Endothelial cell of umbilical vein (primary cell): Measurements from ENCODE around the gene SLC28A1. TPM values are rescaled to one million over a fixed set of nuclear protein-coding genes. Genes with fewer than 3 reads are reported as not detected.

Experiments used
- BruUV-seq: library from RNA; stranded (reverse); fragments of 400-500 nt; replicated peaks from 2 replicates; lab custom pipeline; 2021; lab: Mats Ljungman, UMichigan
- CTCF ChIA-PET: fragments of 300-600, 350-600 bp; sonication (Branson Sonifier 250); formaldehyde crosslinking; loops from one replicate; lab custom pipeline; 2021; ENCODE audit warnings: antibody characterized with exemption, inconsistent platforms; lab: Charles Lee
- POLR2A ChIA-PET: fragments of 300-600, 350-600 bp; sonication (Branson Sonifier 250); formaldehyde crosslinking; loops from one replicate; lab custom pipeline; 2021; ENCODE audit warnings: antibody characterized with exemption, inconsistent platforms; lab: Charles Lee
- DNase-seq: peaks from one replicate; pipeline ENCODE4 v3.0.0-alpha.2; 2011; ENCODE audit warnings: low read depth, low spot score
- FAIRE-seq: peaks from 2 replicates; lab custom pipeline; 2011; peaks lifted over from hg19 to GRCh38; lab: Jason Lieb, UNC
- H2AFZ ChIP-seq: 2 replicates; pipeline ENCODE4 v1.6.0; 2012; ENCODE audit warnings: low read depth, low read length, control low read depth, inconsistent platforms
- H3K27ac ChIP-seq: 2 replicates; pipeline ENCODE4 v1.5.1; 2011; ENCODE audit warnings: low read depth, mild to moderate bottlenecking, control low read depth, low read length, moderate library complexity; ENCODE audit not compliant: insufficient read depth
- H3K27me3 ChIP-seq, 2 experiments: 2 replicates each; pipeline versions ENCODE4 v1.6.0 to v1.6.1; 2011; ENCODE audit warnings: low read length in 2 of 2, mixed read lengths in 1 of 2; ENCODE audit not compliant: control insufficient read depth in 2 of 2, insufficient read depth in 2 of 2
- H3K36me3 ChIP-seq, 2 experiments: 2 replicates in 1 of 2; 3 replicates in 1 of 2; pipeline ENCODE4 v1.5.1; 2011; ENCODE audit warnings: low read length in 2 of 2, mild to moderate bottlenecking in 1 of 2, moderate library complexity in 1 of 2; ENCODE audit not compliant: control insufficient read depth in 2 of 2, insufficient read depth in 2 of 2; ENCODE audit errors: extremely low read depth in 1 of 2
- H3K4me1 ChIP-seq: 3 replicates; pipeline ENCODE4 v1.5.1; 2011; ENCODE audit warnings: mild to moderate bottlenecking, low read length; ENCODE audit not compliant: control insufficient read depth, insufficient read depth; ENCODE audit errors: extremely low read depth
- H3K4me2 ChIP-seq: 2 replicates; pipeline ENCODE4 v1.6.1; 2011; ENCODE audit warnings: low read length, control low read depth, mixed read lengths; ENCODE audit not compliant: insufficient read depth
- H3K4me3 ChIP-seq, 3 experiments: fragments of 200-600 bp in 1 of 3; sonication (generic), shearing (Covaris generic) in 1 of 3; replicated peaks in 1 of 3; 2 replicates each; pipeline ENCODE4 v1.5.1; 2011 to 2016; ENCODE audit warnings: control low read depth in 3 of 3, low read length in 3 of 3, mild to moderate bottlenecking in 2 of 3, inconsistent platforms in 1 of 3, low read depth in 1 of 3, moderate library complexity in 1 of 3; ENCODE audit not compliant: insufficient read depth in 1 of 3
- H3K79me2 ChIP-seq: 2 replicates; pipeline ENCODE4 v1.6.0; 2012; ENCODE audit warnings: low read length, inconsistent platforms; ENCODE audit not compliant: control insufficient read depth, insufficient read depth
- H3K9ac ChIP-seq: replicated peaks from 2 replicates; pipeline ENCODE3; 2011; ENCODE audit warnings: low read length, control low read depth; ENCODE audit not compliant: insufficient read depth; ENCODE audit errors: extremely low read depth
- H3K9me1 ChIP-seq: replicated peaks from 3 replicates; pipeline ENCODE4 v1.6.0; 2011; ENCODE audit warnings: mild to moderate bottlenecking, low read length; ENCODE audit not compliant: control insufficient read depth, insufficient read depth; ENCODE audit errors: extremely low read depth
- H3K9me3 ChIP-seq: replicated peaks from 2 replicates; pipeline ENCODE4 v1.5.1; 2012; ENCODE audit warnings: low read length, inconsistent platforms; ENCODE audit not compliant: control insufficient read depth, insufficient read depth
- H4K20me1 ChIP-seq: replicated peaks from 2 replicates; pipeline ENCODE3; 2011; ENCODE audit warnings: mild to moderate bottlenecking, low read length; ENCODE audit not compliant: control insufficient read depth, insufficient read depth; ENCODE audit errors: extremely low read depth
- EZH2 ChIP-seq: IDR thresholded peaks from 2 replicates; pipeline ENCODE4 v1.6.1; 2012; ENCODE audit warnings: borderline replicate concordance, low read depth, mild to moderate bottlenecking, moderate library complexity, low read length, inconsistent platforms; ENCODE audit not compliant: severe bottlenecking
- FOS ChIP-seq: IDR thresholded peaks from 2 replicates; pipeline ENCODE4 v1.6.1; 2011; ENCODE audit warnings: mild to moderate bottlenecking, low read length, moderate library complexity, borderline replicate concordance; ENCODE audit not compliant: insufficient read depth
- GATA2 ChIP-seq: IDR thresholded peaks from 2 replicates; pipeline ENCODE4 v1.7.0; 2011; ENCODE audit warnings: low read depth, mild to moderate bottlenecking, moderate library complexity, mixed read lengths, low read length; ENCODE audit not compliant: insufficient read length, insufficient read depth
- JUN ChIP-seq: IDR thresholded peaks from 2 replicates; pipeline ENCODE4 v1.6.1; 2011; ENCODE audit warnings: borderline replicate concordance, low read depth; ENCODE audit not compliant: insufficient read length, insufficient read depth
- MAX ChIP-seq: IDR thresholded peaks from 2 replicates; pipeline ENCODE4 v1.6.1; 2011; ENCODE audit not compliant: insufficient read depth, insufficient read length
- MYC ChIP-seq: IDR thresholded peaks from one replicate; pipeline ENCODE4 v1.6.1; 2011; ENCODE audit warnings: mild to moderate bottlenecking, low read depth, low read length
- POLR2A ChIP-seq: IDR thresholded peaks from 2 replicates; pipeline ENCODE4 v1.6.1; 2012; ENCODE audit warnings: low read depth, mild to moderate bottlenecking, control low read depth, low read length
- POLR2AphosphoS5 ChIP-seq: IDR thresholded peaks from 2 replicates; pipeline ENCODE4 v1.6.1; 2012; ENCODE audit warnings: low read depth, mild to moderate bottlenecking, control low read depth, low read length, moderate library complexity; ENCODE audit not compliant: insufficient read depth
- dilution Hi-C: fragments of 300-500 bp; cut with MboI; formaldehyde crosslinking; loops from one replicate; pipeline ENCODE4 v1.15.0; 2019; ENCODE audit warnings: low sequenced_read_pairs; ENCODE audit not compliant: extremely low pct_ligation_motif_present
- intact Hi-C: fragments of 100-400 bp; cut with micrococcal nuclease; formaldehyde crosslinking; loops from one replicate; pipeline ENCODE4 v1.10.0; 2022
- polyA plus RNA-seq, 4 experiments: library from polyadenylated mRNA; depleted of rRNA in 3 of 4; stranded (reverse) in 3 of 4; unstranded in 1 of 4; fragments of >200 nt; gene quantifications; 2 replicates each; pipeline versions ENCODE4 v1.2.1 to v1.2.3, GENCODE V29; 2011 to 2012; ENCODE audit warnings: missing spikeins in 1 of 4
- total RNA-seq: library from RNA; stranded (reverse); gene quantifications from 2 replicates; pipeline ENCODE4 v1.2.3, GENCODE V29; 2021
- TF ChIP-seq, protein P1 (sequence below), 2 donors: IDR thresholded peaks; 1 replicate in 1 of 2; 2 replicates in 1 of 2; pipeline ENCODE4 v1.5.1; 2011; ENCODE audit warnings: low read length in 2 of 2, mild to moderate bottlenecking in 2 of 2, moderate library complexity in 2 of 2, control low read depth in 1 of 2, inconsistent platforms in 1 of 2, low read depth in 1 of 2; ENCODE audit not compliant: insufficient read depth in 1 of 2; ENCODE audit errors: extremely low read depth in 1 of 2

Gene SLC28A1
- total and polyA plus RNA-seq, 2 donors (not counting 3 experiments of a cell fraction or from before 2014, with no cell fraction given) = not detected

DNA sequence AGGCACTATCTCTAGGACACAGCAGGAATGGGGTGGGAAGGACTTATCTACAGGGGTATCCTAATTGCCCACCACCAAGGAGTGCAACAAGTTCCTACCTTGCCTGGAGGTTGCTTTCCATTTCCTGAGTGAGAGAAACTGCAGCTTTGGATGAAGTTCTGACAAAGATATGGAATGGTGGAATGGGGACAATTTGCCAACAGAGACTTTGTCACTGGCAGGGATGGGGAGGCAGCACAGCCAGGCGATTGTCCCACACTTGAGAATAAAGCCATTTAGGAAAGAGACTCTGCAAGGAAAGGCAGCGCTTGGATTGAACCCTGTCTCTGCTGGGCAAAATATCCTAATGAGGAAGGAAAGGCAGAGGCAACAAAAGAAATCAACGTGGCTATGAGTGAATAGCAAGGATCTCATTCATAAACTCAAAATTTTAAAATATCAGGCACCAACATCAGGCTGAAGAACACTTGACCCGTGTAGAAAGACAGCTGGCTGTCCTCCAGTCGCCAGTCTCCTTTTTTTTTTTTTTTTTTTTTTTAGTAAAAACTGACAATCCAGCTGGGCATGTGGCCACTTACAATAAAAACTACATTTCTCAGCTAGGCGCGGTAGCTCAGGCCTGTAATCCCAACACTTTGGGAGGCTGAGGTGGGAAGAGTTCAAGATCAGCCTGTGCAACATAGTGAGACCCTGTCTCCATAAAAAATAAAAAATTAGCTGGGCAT, 65.5 kb downstream of the SLC28A1 start:
- H3K4me2 ChIP-seq = no peak overlapping the region
- dilution Hi-C loops = loop anchor here (25.0 kb wide), 1 partner anchor 113 kb away; no protein-coding TSS in a partner anchor
- intact Hi-C loops = no loop called here
- H3K9me3 ChIP-seq = no peaks in the 10 kb centered on the region
- no peak overlapping the region for H3K27ac ChIP-seq
- no peaks in the 10 kb centered on the region for H4K20me1 ChIP-seq
- FAIRE-seq (peak; percentile 37), DNase-seq (no peak)
- ChIA-PET POLR2A (no interaction called here), CTCF (interaction anchor here (0.7 to 2.2 kb wide), 2 partner anchors 22 to 94 kb away, joined by 3 to 14 read pairs; no protein-coding TSS in a partner anchor)
- no peak overlapping the region for H2AFZ ChIP-seq
- H3K79me2 ChIP-seq = no peaks in the 10 kb centered on the region
- no TSS peak for BruUV-seq
- H3K4me1 ChIP-seq = peaks cover 15% of the 10 kb centered on the region
- TF ChIP-seq FOS = no peak
- no peak for TF ChIP-seq EZH2
- TF ChIP-seq POLR2A = no peak
- TF ChIP-seq JUN = no peak
- no peak for TF ChIP-seq MYC
- TF ChIP-seq, protein P1, sequence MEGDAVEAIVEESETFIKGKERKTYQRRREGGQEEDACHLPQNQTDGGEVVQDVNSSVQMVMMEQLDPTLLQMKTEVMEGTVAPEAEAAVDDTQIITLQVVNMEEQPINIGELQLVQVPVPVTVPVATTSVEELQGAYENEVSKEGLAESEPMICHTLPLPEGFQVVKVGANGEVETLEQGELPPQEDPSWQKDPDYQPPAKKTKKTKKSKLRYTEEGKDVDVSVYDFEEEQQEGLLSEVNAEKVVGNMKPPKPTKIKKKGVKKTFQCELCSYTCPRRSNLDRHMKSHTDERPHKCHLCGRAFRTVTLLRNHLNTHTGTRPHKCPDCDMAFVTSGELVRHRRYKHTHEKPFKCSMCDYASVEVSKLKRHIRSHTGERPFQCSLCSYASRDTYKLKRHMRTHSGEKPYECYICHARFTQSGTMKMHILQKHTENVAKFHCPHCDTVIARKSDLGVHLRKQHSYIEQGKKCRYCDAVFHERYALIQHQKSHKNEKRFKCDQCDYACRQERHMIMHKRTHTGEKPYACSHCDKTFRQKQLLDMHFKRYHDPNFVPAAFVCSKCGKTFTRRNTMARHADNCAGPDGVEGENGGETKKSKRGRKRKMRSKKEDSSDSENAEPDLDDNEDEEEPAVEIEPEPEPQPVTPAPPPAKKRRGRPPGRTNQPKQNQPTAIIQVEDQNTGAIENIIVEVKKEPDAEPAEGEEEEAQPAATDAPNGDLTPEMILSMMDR (IDR thresholded peaks at IDR 0.05; ENCODE audit: extremely low read depth in 1 of 2, insufficient read depth in 1 of 2, low read depth in 1 of 2, low read length in 2 of 2) = no peak
- no peak for TF ChIP-seq GATA2
- no peak for TF ChIP-seq POLR2AphosphoS5
- TF ChIP-seq MAX = no peak
- no peaks in the 10 kb centered on the region for H3K27me3 ChIP-seq
- no peak overlapping the region for H3K9ac ChIP-seq
- H3K36me3 ChIP-seq = no peaks in the 10 kb centered on the region
- no peak overlapping the region for H3K4me3 ChIP-seq
- H3K9me1 ChIP-seq = no peaks in the 10 kb centered on the region
